Stimulated activated naive CD8-positive, alpha-beta T cell treated with anti-CD3 and anti-CD28 coated beads, Interleukin-15, amount 100 ng/mL, for 72 hours (primary cell): ENCODE data around the gene TRAF1.

Experiments
- ATAC-seq: fragments of 150-1000 bp; cut with Tn5 transposase; 2 replicates; pipeline ENCODE4 v1.10.0; 2021; ENCODE audit warnings: mild to moderate bottlenecking, moderate library complexity
- DNase-seq, 2 donors: peaks; one replicate each; pipeline ENCODE4 v3.0.0; 2021 to 2022
- H3K27ac Mint-ChIP-seq, 2 donors: one replicate each; pipeline ENCODE4 v1.8.0; 2022; ENCODE audit warnings: mild to moderate bottlenecking in 2 of 2, mixed read lengths in 2 of 2, moderate library complexity in 2 of 2
- H3K27me3 Mint-ChIP-seq: one replicate; pipeline ENCODE4 v1.8.0; 2022; ENCODE audit warnings: mixed read lengths
- H3K4me1 Mint-ChIP-seq: one replicate; pipeline ENCODE4 v1.8.0; 2022; ENCODE audit warnings: mild to moderate bottlenecking, mixed read lengths
- H3K4me3 Mint-ChIP-seq, 2 donors: one replicate each; pipeline ENCODE4 v1.8.0; 2022; ENCODE audit warnings: mild to moderate bottlenecking in 2 of 2, mixed read lengths in 2 of 2, moderate library complexity in 1 of 2
- H3K9me3 Mint-ChIP-seq, 2 donors: one replicate each; pipeline ENCODE4 v1.8.0; 2022; ENCODE audit warnings: mixed read lengths in 2 of 2

Gene TRAF1

GRCh38 chr9:120947222-120947621 lies 20.6 kb upstream of the TRAF1 start:
- ATAC-seq (no peak), DNase-seq (no peak)
- H3K4me1 Mint-ChIP-seq = peaks cover 4% of the 10 kb centered on the region
- H3K9me3 Mint-ChIP-seq = no peaks in the 10 kb centered on the region
- no peak overlapping the region for H3K27ac Mint-ChIP-seq
- H3K4me3 Mint-ChIP-seq = no peak overlapping the region
- no peaks in the 10 kb centered on the region for H3K27me3 Mint-ChIP-seq

- no peak for DNase-seq
- H3K4me3 Mint-ChIP-seq = no peak overlapping the region
- H3K27me3 Mint-ChIP-seq = no peaks in the 10 kb centered on the region
- H3K4me1 Mint-ChIP-seq = peaks cover 4% of the 10 kb centered on the region
- no peak for ATAC-seq
- H3K9me3 Mint-ChIP-seq = no peaks in the 10 kb centered on the region
- H3K27ac Mint-ChIP-seq = peak overlapping the region in 1 of 2 donors; percentile 80
These were observed 19.7 kb upstream of the TRAF1 start for GRCh38 chr9:120946259-120946658.

- Mint-ChIP-seq H3K4me3 (no peak overlapping the region), H3K9me3 (no peaks in the 10 kb centered on the region), H3K27ac (no peak overlapping the region), H3K27me3 (no peaks in the 10 kb centered on the region), H3K4me1 (peaks cover 4% of the 10 kb centered on the region)
- no peak for ATAC-seq
- DNase-seq = no peak
These were observed 18.4 kb upstream of the TRAF1 start for GRCh38 chr9:120944948-120945347.

GRCh38 chr9:120944434-120944843 lies 17.8 kb upstream of the TRAF1 start:
- ATAC-seq (no peak), DNase-seq (no peak)
- no peak overlapping the region for H3K4me3 Mint-ChIP-seq
- peaks cover 4% of the 10 kb centered on the region for H3K4me1 Mint-ChIP-seq
- no peaks in the 10 kb centered on the region for H3K27me3 Mint-ChIP-seq
- H3K9me3 Mint-ChIP-seq = no peaks in the 10 kb centered on the region
- H3K27ac Mint-ChIP-seq = no peak overlapping the region

GRCh38 chr9:120942186-120943001 lies 15.8 kb upstream of the TRAF1 start:
- Mint-ChIP-seq H3K9me3 (no peaks in the 10 kb centered on the region), H3K27me3 (no peaks in the 10 kb centered on the region), H3K4me1 (peaks cover 15% of the 10 kb centered on the region), H3K27ac (no peak overlapping the region), H3K4me3 (no peak overlapping the region)
- DNase-seq (no peak), ATAC-seq (no peak)

GRCh38 chr9:120941046-120941770 lies 14.6 kb upstream of the TRAF1 start:
- no peaks in the 10 kb centered on the region for H3K27me3 Mint-ChIP-seq
- H3K4me3 Mint-ChIP-seq = no peak overlapping the region
- no peaks in the 10 kb centered on the region for H3K9me3 Mint-ChIP-seq
- ATAC-seq = no peak
- H3K4me1 Mint-ChIP-seq = peaks cover 27% of the 10 kb centered on the region
- no peak overlapping the region for H3K27ac Mint-ChIP-seq
- no peak for DNase-seq

- Mint-ChIP-seq H3K4me1 (peaks cover 33% of the 10 kb centered on the region), H3K27me3 (no peaks in the 10 kb centered on the region), H3K27ac (no peak overlapping the region), H3K4me3 (no peak overlapping the region), H3K9me3 (no peaks in the 10 kb centered on the region)
- DNase-seq = no peak
- no peak for ATAC-seq
These were observed 14.0 kb upstream of the TRAF1 start for GRCh38 chr9:120940573-120940972.

- Mint-ChIP-seq H3K9me3 (no peaks in the 10 kb centered on the region), H3K4me3 (no peak overlapping the region), H3K27ac (no peak overlapping the region), H3K27me3 (no peaks in the 10 kb centered on the region), H3K4me1 (peaks cover 45% of the 10 kb centered on the region)
- DNase-seq = no peak
- ATAC-seq = no peak
These were observed 12.3 kb upstream of the TRAF1 start for GRCh38 chr9:120938851-120939250.

GRCh38 chr9:120937596-120937995 lies 11.0 kb upstream of the TRAF1 start:
- H3K27ac Mint-ChIP-seq = peak overlapping the region; percentile 3 to 28
- H3K27me3 Mint-ChIP-seq = no peaks in the 10 kb centered on the region
- DNase-seq = no peak
- H3K4me1 Mint-ChIP-seq = peaks cover 58% of the 10 kb centered on the region
- H3K4me3 Mint-ChIP-seq = no peak overlapping the region
- no peaks in the 10 kb centered on the region for H3K9me3 Mint-ChIP-seq
- ATAC-seq = no peak

- Mint-ChIP-seq H3K27ac (peak overlapping the region; percentile 88 to 90), H3K4me1 (peaks cover 62% of the 10 kb centered on the region), H3K9me3 (no peaks in the 10 kb centered on the region), H3K4me3 (peak overlapping the region in 1 of 2 donors; percentile 66), H3K27me3 (no peaks in the 10 kb centered on the region)
- DNase-seq (no peak), ATAC-seq (no peak)
These were observed 10.5 kb upstream of the TRAF1 start for GRCh38 chr9:120937127-120937526.

- H3K27ac Mint-ChIP-seq = peak overlapping the region; percentile 88 to 90
- peak overlapping the region; percentile 66 to 69 for H3K4me3 Mint-ChIP-seq
- no peaks in the 10 kb centered on the region for H3K9me3 Mint-ChIP-seq
- H3K27me3 Mint-ChIP-seq = no peaks in the 10 kb centered on the region
- ATAC-seq = no peak
- peaks cover 66% of the 10 kb centered on the region for H3K4me1 Mint-ChIP-seq
- DNase-seq = no peak
These were observed 10.1 kb upstream of the TRAF1 start for GRCh38 chr9:120936764-120937122.

- Mint-ChIP-seq H3K4me1 (peaks cover 72% of the 10 kb centered on the region), H3K9me3 (no peaks in the 10 kb centered on the region), H3K27me3 (no peaks in the 10 kb centered on the region), H3K27ac (peak overlapping the region; percentile 80 to 90), H3K4me3 (peak overlapping the region; percentile 66 to 69)
- ATAC-seq (peak; percentile 76), DNase-seq (peak; percentile 80 to 84)
These were observed 9.6 kb upstream of the TRAF1 start for GRCh38 chr9:120936011-120936763.

- peak overlapping the region; percentile 66 to 69 for H3K4me3 Mint-ChIP-seq
- DNase-seq = no peak
- ATAC-seq = no peak
- H3K27me3 Mint-ChIP-seq = no peaks in the 10 kb centered on the region
- no peaks in the 10 kb centered on the region for H3K9me3 Mint-ChIP-seq
- peaks cover 79% of the 10 kb centered on the region for H3K4me1 Mint-ChIP-seq
- H3K27ac Mint-ChIP-seq = peak overlapping the region; percentile 80 to 84
These were observed 8.8 kb upstream of the TRAF1 start for GRCh38 chr9:120935383-120935857.

- H3K27ac Mint-ChIP-seq = peak overlapping the region; percentile 79 to 99
These were observed 7.7 kb upstream of the TRAF1 start for GRCh38 chr9:120934281-120934680.

GRCh38 chr9:120933310-120934055 lies 6.9 kb upstream of the TRAF1 start:
- ATAC-seq = no peak

More at GRCh38 chr9:120934281-120934680, 7.7 kb upstream of the TRAF1 start:
- Mint-ChIP-seq H3K9me3 (no peaks in the 10 kb centered on the region), H3K4me3 (peak overlapping the region; percentile 59 to 72), H3K27me3 (no peaks in the 10 kb centered on the region), H3K4me1 (peaks cover 91% of the 10 kb centered on the region)
- ATAC-seq (no peak), DNase-seq (no peak)

More at GRCh38 chr9:120933310-120934055, 6.9 kb upstream of the TRAF1 start:
- DNase-seq = no peak
- peak overlapping the region; percentile 79 to 99 for H3K27ac Mint-ChIP-seq
- H3K4me3 Mint-ChIP-seq = peak overlapping the region; percentile 59 to 72
- H3K27me3 Mint-ChIP-seq = no peaks in the 10 kb centered on the region
- H3K9me3 Mint-ChIP-seq = no peaks in the 10 kb centered on the region
- H3K4me1 Mint-ChIP-seq = peaks cover 93% of the 10 kb centered on the region
